IPS-11a (cell line): ENCODE results near the gene WDR77.

Experiments
- H3K4me3 ChIP-seq: one replicate; pipeline ENCODE4 v1.5.1; 2013; ENCODE audit warnings: low read depth, low read length, control low read depth

Gene WDR77

GRCh38 chr1:111470596-111470995 is 21.5 kb upstream of the WDR77 start:
- no peak overlapping the region for H3K4me3 ChIP-seq

- H3K4me3 ChIP-seq: no peak overlapping the region
Measured at GRCh38 chr1:111469539-111469938, 20.5 kb upstream of the WDR77 start.

- no peak overlapping the region for H3K4me3 ChIP-seq
Measured at GRCh38 chr1:111468717-111469100, 19.7 kb upstream of the WDR77 start.

- no peak overlapping the region for H3K4me3 ChIP-seq
Measured at GRCh38 chr1:111467865-111468716, 19.0 kb upstream of the WDR77 start.

- no peak overlapping the region for H3K4me3 ChIP-seq
Measured at GRCh38 chr1:111466480-111466879, 17.4 kb upstream of the WDR77 start.

- H3K4me3 ChIP-seq: no peak overlapping the region
Measured at GRCh38 chr1:111465754-111466153, 16.7 kb upstream of the WDR77 start.

GRCh38 chr1:111463029-111463683 is 14.1 kb upstream of the WDR77 start:
- no peak overlapping the region for H3K4me3 ChIP-seq

GRCh38 chr1:111462370-111463028 is 13.4 kb upstream of the WDR77 start:
- H3K4me3 ChIP-seq: no peak overlapping the region

GRCh38 chr1:111461765-111462164 is 12.7 kb upstream of the WDR77 start:
- H3K4me3 ChIP-seq: no peak overlapping the region

GRCh38 chr1:111455642-111456031 is 6.6 kb upstream of the WDR77 start:
- H3K4me3 ChIP-seq: no peak overlapping the region

- no peak overlapping the region for H3K4me3 ChIP-seq
Measured at GRCh38 chr1:111454859-111455641, 6.0 kb upstream of the WDR77 start.

GRCh38 chr1:111453706-111454105 is 4.7 kb upstream of the WDR77 start:
- no peak overlapping the region for H3K4me3 ChIP-seq

- H3K4me3 ChIP-seq: no peak overlapping the region
Measured at GRCh38 chr1:111452581-111452980, 3.5 kb upstream of the WDR77 start.

GRCh38 chr1:111450185-111450584 is 1.1 kb upstream of the WDR77 start:
- H3K4me3 ChIP-seq: peak overlapping the region; percentile 88

- peak overlapping the region; percentile 88 for H3K4me3 ChIP-seq
Measured at GRCh38 chr1:111449703-111450017, 604 bp upstream of the WDR77 start.

- peak overlapping the region; percentile 88 for H3K4me3 ChIP-seq
Measured at GRCh38 chr1:111448482-111448917, 556 bp downstream of the WDR77 start.

GRCh38 chr1:111446967-111447892 is 1.8 kb downstream of the WDR77 start:
- peak overlapping the region; percentile 88 for H3K4me3 ChIP-seq

- H3K4me3 ChIP-seq: no peak overlapping the region
Measured at GRCh38 chr1:111446546-111446945, 2.5 kb downstream of the WDR77 start.

GRCh38 chr1:111444031-111444430 is 5.0 kb downstream of the WDR77 start:
- H3K4me3 ChIP-seq: no peak overlapping the region

- no peak overlapping the region for H3K4me3 ChIP-seq
Measured at GRCh38 chr1:111442457-111442856, 6.6 kb downstream of the WDR77 start.
